Adrenal gland (tissue), 5 donors: ENCODE results near the gene SPRR2E.

Experiments
- POLR2A ChIP-seq, 2 donors: fragments of 450-650 bp; IDR thresholded peaks; one replicate each; pipeline ENCODE4 v1.6.1; 2017; ENCODE audit warnings: antibody characterized with exemption in 2 of 2, mild to moderate bottlenecking in 2 of 2, moderate library complexity in 1 of 2
- TF ChIP-seq, protein P1 (sequence below), 6 experiments: fragments of 450-650 bp in 4 of 6; fragments of 200-600 bp in 2 of 6; sonication (generic) in 1 of 6; IDR thresholded peaks; 1 replicate in 5 of 6; 2 replicates in 1 of 6; pipeline versions ENCODE4 v1.5.1 to v1.8.0; 2016 to 2021; ENCODE audit warnings: antibody characterized with exemption in 6 of 6, mild to moderate bottlenecking in 2 of 6, moderate library complexity in 1 of 6
- donor health status: DM: no; HTN: no; CAD: no.

- TF ChIP-seq, protein P1, sequence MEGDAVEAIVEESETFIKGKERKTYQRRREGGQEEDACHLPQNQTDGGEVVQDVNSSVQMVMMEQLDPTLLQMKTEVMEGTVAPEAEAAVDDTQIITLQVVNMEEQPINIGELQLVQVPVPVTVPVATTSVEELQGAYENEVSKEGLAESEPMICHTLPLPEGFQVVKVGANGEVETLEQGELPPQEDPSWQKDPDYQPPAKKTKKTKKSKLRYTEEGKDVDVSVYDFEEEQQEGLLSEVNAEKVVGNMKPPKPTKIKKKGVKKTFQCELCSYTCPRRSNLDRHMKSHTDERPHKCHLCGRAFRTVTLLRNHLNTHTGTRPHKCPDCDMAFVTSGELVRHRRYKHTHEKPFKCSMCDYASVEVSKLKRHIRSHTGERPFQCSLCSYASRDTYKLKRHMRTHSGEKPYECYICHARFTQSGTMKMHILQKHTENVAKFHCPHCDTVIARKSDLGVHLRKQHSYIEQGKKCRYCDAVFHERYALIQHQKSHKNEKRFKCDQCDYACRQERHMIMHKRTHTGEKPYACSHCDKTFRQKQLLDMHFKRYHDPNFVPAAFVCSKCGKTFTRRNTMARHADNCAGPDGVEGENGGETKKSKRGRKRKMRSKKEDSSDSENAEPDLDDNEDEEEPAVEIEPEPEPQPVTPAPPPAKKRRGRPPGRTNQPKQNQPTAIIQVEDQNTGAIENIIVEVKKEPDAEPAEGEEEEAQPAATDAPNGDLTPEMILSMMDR (IDR thresholded peaks at IDR 0.05): no peak
- TF ChIP-seq POLR2A (IDR thresholded peaks at IDR 0.05): no peak
Measured at GRCh38 chr1:153099461-153100045, 5.2 kb upstream of the SPRR2E start.
